HepG2 (cell line): ENCODE measurements around the gene TNS1. TPM values are rescaled to one million over a fixed set of nuclear protein-coding genes. Genes with fewer than 3 reads are reported as not detected.

Experiments used
- JARID2 ChIP-seq: sonication (generic); formaldehyde crosslinking; IDR thresholded peaks from 2 replicates; pipeline ENCODE4 v1.8.1; 2023; ENCODE audit warnings: missing genetic modification reagents, inconsistent platforms; ENCODE audit not compliant: insufficient replicate concordance
- SOX13 ChIP-seq, 3 experiments: fragments of 450-650 bp in 1 of 3; sonication (generic) in 1 of 3; formaldehyde crosslinking in 1 of 3; IDR thresholded peaks in 2 of 3; conservative IDR thresholded peaks in 1 of 3; 2 replicates each; pipeline versions ENCODE4 v1.5.0 to v1.6.1; 2016 to 2020; ENCODE audit warnings: antibody characterized with exemption in 1 of 3, mild to moderate bottlenecking in 1 of 3, missing compliant biosample characterization in 1 of 3, missing genetic modification reagents in 1 of 3, moderate library complexity in 1 of 3
- SUZ12 ChIP-seq: fragments of 150-350 bp; IDR thresholded peaks from 2 replicates; pipeline ENCODE4 v1.6.1; 2014; ENCODE audit warnings: low read depth, low read length
- ZMYM3 ChIP-seq: sonication (generic); formaldehyde crosslinking; IDR thresholded peaks from 2 replicates; pipeline ENCODE4 v1.5.1; 2020; ENCODE audit warnings: mild to moderate bottlenecking, missing genetic modification reagents
- ZNF142 ChIP-seq: sonication (generic); formaldehyde crosslinking; IDR thresholded peaks from 2 replicates; pipeline ENCODE4 v1.4.0; 2020; ENCODE audit warnings: missing genetic modification reagents
- ZNF331 ChIP-seq: sonication (generic); formaldehyde crosslinking; IDR thresholded peaks from 2 replicates; pipeline ENCODE4 v1.4.0; 2020; ENCODE audit warnings: missing genetic modification reagents
- ZNF598 ChIP-seq: sonication (generic); formaldehyde crosslinking; IDR thresholded peaks from 2 replicates; pipeline ENCODE4 v1.5.1; 2020; ENCODE audit warnings: mild to moderate bottlenecking, missing genetic modification reagents, borderline replicate concordance
- ZNF616 ChIP-seq: sonication (generic); formaldehyde crosslinking; IDR thresholded peaks from 2 replicates; pipeline ENCODE4 v1.5.0; 2020; ENCODE audit warnings: low read depth, mild to moderate bottlenecking, missing genetic modification reagents
- polyA plus RNA-seq, 8 experiments: library from polyadenylated mRNA; depleted of rRNA in 3 of 8; stranded (reverse) in 7 of 8; unstranded in 1 of 8; fragments of >200 nt; fragmentation: Illumina TruSeq in 4 of 8; extraction: Trizol in 4 of 8; gene quantifications; 2 replicates each; pipeline versions ENCODE4 v1.2.1 to v1.2.3, GENCODE V29; 2011 to 2016; ENCODE audit warnings: low read depth in 4 of 8, missing spikeins in 1 of 8, mixed read lengths in 1 of 8; ENCODE audit not compliant: insufficient read depth in 1 of 8
- total RNA-seq, 5 experiments: library from RNA; depleted of rRNA; stranded (reverse); fragments of >200 nt; fragmentation: Illumina TruSeq; extraction: Trizol; gene quantifications; 2 replicates each; pipeline ENCODE4 v1.2.3, GENCODE V29; 2016; ENCODE audit warnings: low read depth in 1 of 5

Gene TNS1
- total and polyA plus RNA-seq, 2 of the 13 experiments (the other 11 are each of a cell fraction or from before 2014, with no cell fraction given) = 1.9 to 118 TPM

GRCh38 chr2:217960351-217960750 is 42.4 kb downstream of the TNS1 start (continued):
- TF ChIP-seq ZNF142 (CRISPR knock-in tag) (no peak), ZNF598 (CRISPR knock-in tag) (no peak), SUZ12 (no peak), ZNF616 (CRISPR knock-in tag) (no peak), ZNF331 (CRISPR knock-in tag) (no peak), ZMYM3 (CRISPR knock-in tag) (no peak), JARID2 (CRISPR knock-in tag) (no peak), SOX13 (IDR thresholded peaks at IDR 0.05) (no peak), SOX13 (CRISPR knock-in tag; conservative IDR thresholded peaks at IDR 0.05 in 1 of 2, IDR thresholded peaks at IDR 0.05 in 1 of 2) (no peak)
